DMS153 treated with DMSO at 0.1 percent for 48 hours (cell line): ENCODE measurements around the gene AKT3.
"Not testable (repeated sequence)": the region's sequence is repeated elsewhere in the genome, so short reads cannot be mapped to it uniquely, and the experiment has no call there.

Source experiments
- DNase-seq: peaks from one replicate; lab custom pipeline; 2025; ENCODE audit not compliant: unreplicated experiment; lab: John Stamatoyannopoulos, UW

AKT3 gene

DNA sequence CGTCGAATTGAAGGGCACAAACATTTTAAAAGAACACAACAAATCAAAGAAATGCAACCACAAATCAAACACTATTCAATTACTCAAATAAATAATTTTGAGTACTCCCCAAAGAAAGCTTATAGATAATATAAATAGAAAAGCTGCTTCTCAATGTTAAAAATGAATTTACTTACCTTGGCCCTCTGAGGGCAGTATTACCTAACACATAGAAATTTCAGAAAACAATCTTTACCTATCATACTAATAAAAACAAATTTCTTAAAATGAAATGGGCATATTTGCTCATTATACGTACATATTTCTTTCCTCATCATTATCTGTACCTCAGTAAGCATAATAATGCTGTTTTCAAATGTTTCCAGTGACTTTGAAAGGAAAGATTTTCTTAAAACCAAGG lies 141.8 kb downstream of the AKT3 start:
- peak; percentile 53 for DNase-seq

DNA sequence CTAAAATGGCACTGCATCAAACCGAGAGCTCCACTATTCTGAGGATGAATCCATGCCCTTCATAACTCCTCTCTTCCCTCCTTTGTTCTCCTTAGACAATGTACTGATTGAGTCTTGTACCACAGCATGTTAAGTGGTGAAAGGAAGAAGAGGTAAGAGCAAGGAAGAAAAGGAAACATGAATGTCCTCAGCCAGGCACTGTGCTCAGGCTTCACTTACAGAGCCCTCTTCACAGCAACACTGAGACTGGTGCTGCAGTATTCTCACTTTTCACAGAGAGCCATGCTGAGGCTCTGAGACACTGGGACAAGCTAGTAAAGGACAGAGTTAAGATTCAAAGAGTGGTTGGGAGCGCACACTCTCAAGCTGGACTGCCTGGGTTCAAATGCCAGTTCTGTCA lies 143.5 kb downstream of the AKT3 start:
- DNase-seq, result no peak

DNA sequence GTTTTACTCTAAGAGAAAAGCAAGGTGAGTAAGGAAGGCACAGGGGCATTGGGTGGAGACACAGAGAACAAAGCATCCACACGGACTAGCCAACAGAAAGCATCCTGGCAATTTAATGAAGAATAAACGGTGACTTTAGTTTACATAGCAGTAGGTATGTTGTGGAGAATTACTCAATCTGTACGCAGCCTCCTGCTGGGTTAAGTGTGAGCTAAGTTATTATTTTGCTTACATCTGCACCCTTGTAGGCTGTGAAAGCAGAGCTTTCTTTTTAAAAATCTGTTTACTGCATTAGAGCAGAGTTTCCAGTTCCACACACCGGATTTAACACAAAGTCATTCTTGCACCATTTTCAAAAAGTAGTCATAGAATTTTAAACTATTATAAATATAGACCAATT lies 144.5 kb downstream of the AKT3 start:
- DNase-seq, result peak; percentile 79

DNA sequence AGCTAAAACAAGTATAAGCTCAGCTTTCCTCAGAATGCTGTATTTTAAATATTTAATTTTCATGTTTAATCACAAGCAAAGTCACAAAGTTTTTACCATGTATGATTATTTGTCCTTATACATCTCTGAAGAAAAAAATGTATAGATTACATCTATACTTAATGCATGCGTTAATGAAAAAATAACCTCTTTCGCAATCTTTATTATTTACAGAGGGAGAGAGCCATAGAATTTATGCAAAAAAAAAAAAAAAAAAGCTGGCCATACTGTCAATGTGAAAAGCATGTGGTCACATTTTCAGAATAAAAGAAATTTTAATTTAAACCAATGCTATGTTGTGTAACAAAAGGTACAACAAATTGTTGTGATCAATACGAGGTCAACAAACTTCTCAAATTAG lies 148.2 kb downstream of the AKT3 start:
- no peak for DNase-seq

DNA sequence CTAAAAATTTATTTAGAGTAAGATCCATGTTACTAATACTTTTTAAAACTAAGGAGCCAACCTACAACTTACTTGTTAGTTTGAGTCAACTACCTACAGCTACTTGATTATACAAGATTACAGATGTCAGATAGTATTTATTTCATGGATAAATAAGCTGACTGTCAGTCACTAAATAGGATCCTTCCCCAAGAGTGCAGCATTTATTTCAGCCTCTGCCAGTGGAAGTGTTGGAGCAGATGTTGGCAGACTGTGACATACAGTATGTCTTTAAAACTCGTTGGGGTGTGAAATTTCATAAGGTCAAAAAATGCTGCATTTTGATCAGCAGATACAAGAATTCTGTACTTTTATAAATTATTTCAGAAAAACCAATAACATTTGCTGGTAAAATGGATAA lies 156.2 kb downstream of the AKT3 start:
- no peak for DNase-seq

DNA sequence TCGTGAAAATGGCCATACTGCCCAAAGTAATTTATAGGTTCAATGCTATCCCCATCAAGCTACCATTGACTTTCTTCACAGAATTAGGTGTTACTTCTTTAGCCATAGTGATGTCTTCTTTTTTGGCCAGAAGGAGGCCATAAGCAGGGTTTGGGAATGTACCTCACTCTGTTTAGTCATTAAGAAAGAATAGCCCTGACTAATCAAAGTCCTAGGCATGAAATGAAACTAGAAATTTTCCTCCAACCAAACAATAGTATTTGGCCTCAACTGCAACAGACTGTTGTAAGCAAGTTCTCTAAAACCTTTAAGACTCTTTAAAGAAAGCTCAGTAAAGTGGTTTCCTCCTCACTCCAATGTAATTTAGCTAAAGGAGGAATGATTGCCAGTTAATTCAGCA lies 163.9 kb downstream of the AKT3 start:
- no peak for DNase-seq

DNA sequence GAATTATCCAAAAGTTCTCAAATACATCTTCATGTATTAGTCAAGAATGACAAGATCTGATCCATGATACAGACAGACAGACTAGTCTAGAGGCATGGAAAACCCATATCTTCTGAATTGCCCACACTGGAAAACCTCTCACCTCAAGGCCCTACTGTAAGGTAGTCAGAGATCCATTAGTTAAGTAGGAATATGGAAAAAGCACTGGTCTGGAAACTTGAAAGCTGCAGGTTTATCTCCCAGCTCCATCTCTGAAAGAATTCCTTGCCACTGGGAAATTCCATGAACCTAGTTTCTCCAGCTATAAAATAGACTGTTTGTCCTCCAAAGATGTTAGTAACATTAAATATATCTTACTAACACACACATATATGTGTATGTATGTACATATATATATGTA lies 169.2 kb downstream of the AKT3 start:
- DNase-seq, result no peak

DNA sequence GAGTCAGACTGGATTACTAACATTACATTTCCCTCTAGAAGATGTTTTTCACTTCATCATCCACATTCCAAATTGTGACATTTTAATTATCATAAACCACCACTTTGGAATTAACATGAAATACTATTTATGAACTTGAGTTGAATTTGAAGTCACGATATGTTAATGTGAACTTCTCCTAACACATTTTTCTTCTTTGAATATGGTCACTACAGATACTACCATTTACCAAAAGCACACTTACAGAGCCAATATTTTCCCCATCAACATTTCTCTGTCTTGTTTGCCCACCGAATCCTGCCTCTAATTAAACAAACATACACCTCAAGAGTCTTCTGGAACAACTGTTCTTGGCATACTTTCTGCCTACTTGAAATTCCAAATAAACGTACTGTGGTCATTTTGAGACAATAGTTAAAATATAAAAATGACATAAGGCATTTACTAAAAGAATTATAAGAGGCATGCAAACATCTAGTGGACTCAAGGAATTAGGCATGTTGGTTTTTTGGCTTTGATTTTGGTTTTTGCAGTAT lies 177.4 kb downstream of the AKT3 start:
- DNase-seq, result no peak

DNA sequence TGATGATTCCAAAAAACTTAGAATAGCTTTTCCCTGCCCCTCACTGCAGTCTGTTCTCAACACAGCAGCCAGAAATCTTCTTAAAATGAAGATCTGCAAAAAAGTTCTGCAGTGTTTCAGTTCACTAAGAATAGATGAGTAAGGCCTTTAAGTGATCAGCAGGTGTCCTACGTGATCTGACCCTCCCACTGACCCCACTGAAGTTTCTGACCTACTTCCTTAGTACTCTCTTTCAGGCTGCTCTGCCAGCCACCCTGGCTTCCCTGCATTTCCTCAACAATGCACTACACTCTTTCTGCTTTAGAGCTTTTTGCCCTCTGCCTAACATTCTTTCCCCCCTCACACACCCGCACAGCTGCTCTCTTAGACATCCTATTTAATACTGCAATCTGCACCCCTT lies 182.5 kb downstream of the AKT3 start:
- no peak for DNase-seq

DNA sequence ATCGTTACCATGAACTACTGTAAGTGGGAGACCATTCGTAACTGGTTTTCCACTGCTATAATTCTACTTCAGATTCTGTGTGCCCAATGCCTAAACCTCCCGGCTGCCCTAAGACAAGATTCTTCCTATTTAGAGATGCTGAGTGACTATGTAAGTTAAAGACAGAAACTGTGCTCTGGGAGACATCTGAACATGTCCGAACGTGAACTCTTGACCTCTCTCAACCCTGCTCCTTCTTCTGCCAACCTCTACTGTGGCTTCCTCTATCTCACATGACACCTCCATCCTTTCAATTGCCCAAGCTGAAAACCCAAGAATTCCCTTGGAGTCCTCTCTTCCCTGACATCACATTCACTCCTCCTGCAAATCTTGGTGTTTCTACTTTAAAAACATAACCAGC lies 182.9 kb downstream of the AKT3 start:
- DNase-seq, result no peak

DNA sequence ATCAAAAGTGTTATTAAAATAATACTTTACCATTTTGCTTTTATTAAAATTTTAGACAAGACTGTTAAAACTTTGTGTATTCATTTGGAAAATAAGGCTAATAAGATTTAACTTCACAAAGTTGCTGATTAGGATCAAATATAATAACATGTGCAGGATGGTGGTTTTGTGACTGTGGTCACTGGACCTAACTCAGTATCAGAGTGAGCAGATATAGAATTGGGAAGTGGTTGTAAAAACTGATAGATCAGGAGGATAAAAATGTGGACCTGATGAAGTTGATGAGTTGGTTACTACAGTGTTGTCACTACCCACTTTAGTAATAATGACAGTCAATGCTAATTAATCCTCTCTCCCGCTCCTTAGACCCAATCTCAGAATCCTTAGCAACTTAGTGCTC lies 186.4 kb downstream of the AKT3 start:
- no peak for DNase-seq

DNA sequence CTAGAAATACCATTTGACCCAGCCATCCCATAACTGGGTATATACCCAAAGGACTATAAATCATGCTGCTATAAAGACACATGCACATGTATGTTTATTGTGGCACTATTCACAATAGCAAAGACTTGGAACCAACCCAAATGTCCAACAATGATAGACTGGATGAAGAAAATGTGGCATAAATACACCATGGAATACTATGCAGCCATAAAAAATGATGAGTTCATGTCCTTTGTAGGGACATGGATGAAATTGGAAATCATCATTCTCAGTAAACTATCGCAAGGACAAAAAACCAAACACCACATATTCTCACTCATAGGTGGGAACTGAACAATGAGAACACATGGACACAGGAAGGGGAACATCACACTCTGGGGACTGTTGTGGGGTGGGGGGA lies 187.9 kb downstream of the AKT3 start:
- DNase-seq, result not testable (repeated sequence)

DNA sequence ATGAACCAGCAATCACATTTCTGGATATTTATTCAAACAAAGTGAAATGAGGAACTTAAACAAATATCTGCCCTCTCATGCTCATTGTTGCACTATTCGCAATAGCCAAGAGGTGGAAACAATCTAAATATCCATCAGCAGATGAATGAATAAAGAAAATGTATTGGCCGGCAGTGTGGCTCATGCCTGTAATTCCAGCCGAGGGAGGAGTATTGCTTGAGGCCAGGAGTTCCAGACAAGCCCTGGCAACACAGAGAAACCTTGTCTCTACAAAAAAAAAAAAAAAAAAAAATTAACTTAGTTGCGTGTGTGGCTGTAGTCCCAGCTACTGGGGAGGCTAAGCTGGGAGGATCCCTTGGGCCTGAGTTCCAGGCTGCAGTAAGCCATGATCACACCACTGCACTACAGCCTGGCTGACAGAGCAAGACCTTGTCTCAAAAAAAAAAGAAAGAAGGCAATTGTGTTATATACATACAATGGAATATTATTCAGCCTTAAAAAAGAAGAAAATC lies 191.4 kb downstream of the AKT3 start:
- DNase-seq, result no peak

DNA sequence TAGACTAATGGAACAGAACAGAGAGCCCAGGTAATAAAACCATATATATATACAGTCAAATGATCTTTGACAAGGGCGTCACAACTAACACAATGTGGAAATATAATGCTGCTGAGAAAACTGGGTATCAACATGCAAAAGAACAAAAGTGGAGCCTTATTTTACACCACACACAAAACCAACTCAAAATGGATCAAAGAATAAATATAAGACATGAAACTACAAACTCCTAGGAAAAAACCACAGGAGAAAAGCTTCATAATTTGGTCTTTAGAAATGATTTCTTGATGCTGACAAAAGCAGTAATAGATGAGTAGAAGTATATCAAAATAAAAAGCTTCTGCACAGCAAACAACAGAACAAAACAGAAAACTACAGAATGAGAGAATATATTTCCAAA lies 192.2 kb downstream of the AKT3 start:
- no peak for DNase-seq

DNA sequence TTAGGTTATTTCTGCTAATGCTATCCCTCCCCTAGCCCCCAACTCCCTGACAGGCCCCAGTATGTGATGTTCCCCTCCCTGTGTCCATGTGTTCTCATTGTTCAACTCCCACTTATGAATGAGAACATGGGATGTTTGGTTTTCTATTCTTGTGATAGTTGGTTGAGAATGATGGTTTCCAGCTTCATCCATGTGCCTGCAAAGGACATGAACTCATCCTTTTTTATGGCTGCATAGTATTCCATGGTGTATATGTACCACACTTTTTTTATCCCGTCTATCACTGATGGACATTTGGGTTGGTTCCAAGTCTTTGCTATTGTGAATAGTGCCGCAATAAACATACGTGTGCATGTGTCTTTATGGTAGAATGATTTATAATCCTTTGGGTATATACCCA lies 200.5 kb downstream of the AKT3 start:
- DNase-seq, result not testable (repeated sequence)

DNA sequence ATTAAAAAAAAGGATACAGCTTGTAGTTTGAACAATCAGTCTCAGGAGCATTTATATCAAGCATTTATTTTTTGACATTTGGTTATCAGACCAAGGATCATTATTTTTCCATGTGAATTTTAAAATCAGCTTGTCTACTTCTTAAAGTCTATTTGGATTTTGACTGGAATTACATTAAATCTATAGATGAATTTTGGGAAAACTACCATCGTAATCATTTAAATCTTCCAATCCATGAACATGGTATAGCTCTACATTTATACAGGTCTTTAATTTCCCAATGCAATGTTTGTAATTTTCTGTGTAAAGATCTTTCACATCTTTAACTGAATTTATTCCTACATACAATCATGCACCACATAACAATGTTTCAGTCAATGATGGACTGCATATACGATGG lies 203.2 kb downstream of the AKT3 start:
- DNase-seq, result no peak

DNA sequence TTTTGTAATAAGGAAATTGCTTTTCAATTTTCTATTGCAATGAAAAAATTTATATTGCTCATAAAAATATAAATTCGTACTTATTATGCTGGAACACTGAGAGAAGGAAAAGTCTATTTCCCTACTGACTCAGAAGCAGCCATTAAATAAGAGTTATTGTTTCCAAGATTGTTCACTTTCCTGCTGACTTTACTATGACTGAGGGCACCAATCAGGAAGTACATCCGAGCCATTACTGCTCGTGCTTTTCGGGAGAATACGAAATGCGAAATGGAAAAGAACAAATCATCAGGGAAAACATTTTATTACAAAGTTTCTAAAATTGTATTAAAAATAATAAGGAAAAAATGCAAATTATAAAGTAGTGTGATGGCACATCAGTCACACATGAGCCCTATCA lies 204.8 kb downstream of the AKT3 start:
- no peak for DNase-seq

DNA sequence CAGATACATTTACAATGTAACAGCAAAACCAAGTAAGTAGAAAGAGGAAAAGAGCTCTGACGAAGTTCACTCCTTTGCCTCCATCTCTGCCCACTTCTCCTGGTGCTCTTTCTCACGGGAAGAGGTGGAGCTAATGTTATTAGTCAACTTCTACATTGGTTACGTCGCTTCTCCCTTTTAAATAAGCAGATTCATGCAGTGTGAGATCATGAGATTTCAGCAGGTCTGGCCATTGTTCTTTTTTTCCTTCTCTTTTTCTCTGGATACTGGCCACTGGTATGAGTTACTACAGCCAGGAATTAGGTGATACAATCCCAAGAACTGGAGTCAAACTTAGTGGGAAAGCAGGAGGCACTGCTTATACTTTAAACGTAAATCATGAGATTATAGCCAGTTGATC lies 207.1 kb downstream of the AKT3 start:
- no peak for DNase-seq

DNA sequence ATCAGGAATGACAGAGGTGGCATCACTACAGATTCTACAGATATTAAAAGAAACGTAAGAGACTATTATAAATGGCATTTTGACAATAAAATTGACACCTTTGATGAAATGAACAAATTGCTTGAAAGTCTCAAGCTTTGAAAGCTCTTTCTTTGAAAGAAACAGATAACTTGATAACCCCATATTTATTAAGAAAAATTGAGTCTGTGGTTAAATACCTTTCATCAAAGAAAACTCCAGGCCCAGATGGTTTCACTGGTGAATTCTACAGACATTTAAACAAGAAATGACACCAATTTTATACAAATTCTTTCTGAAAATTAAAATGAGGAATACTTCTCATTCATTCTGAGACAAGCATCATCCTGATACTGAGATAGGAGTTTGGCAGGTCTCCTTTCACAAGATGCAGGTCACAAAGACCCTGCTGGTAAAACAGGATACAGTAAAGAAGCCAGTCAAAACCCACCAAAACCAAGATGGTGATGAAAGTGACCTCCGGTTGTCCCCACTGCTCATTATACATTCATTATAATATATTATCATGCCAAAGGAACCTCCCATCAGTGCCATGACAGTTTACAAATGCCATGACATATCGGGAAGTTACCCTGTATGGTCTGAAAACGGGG lies 210.9 kb downstream of the AKT3 start:
- no peak for DNase-seq

DNA sequence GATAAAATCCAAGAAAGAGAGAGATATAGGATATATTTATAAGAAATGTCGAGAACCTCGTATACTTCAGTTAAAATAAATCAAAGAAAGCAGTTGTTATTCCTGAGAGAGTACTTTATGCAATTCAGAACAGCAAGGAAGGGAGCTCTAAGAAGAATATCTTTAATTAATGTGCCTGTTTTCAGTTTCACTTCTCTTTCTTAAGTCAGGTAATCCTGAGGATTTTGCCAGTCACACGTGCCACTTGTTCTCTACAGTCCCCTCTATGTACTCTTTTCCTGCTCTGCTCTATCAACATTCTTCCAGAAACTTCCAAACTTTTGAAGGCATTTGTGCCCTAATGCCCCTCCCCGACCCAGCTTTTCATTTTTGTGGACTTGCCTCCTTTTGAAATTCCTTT lies 211.9 kb downstream of the AKT3 start:
- no peak for DNase-seq

DNA sequence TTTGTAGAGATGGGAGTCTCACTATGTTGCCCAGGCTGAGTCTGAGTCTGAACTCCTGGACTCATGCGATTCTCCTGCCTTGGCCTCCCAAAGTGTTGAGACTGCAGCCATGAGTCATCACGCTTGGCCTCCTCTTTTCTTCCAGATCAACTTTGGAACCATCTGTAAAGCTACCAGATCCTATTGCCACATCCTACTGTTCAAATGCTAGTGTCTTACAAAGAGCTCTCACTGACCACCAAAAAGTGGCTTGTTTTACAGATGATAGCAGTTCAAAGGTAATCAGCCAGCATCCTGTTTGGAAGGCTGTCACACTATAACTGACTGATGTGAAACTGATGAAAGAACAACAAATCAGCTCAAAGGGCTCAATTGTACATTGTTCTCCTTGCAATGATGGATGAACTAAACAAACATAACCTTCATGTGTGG lies 221.6 kb downstream of the AKT3 start:
- DNase-seq, result no peak

DNA sequence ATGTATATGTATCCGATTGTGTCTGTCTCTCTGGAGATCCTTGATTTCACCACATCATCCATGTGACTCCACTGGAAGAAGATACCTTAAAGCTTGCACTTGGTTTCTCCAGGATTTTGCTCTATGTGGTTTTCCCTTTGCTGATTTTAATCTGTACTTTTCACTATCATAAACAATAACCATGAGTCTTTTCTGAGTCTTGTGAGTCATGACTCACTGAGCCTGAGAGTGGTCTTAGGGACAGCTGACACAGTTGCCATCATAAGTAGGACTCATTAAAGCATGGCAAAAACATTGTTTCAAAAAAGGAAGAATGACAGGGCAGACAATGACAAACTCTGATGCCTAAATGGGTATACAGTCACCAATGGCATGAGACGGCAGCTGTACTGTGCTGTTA lies 226.2 kb downstream of the AKT3 start:
- no peak for DNase-seq

DNA sequence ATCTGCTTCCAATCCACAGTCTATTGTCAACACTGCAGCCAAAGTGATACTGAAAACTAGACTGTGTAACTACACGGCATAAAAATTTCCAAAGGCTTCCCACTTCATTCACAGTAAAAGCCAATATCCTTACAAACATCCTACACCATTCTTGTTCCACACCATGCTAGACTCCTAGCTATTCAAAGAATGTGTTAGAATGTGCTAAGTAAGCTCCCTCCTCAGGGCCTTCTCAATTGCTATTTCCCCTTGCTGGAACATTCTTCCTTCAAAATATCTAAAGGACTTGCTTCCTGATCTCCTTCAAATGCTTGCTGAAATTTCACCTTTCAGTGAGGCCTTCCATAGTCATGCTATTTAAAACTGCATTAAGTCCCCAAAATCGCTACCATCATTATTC lies 228.1 kb downstream of the AKT3 start:
- DNase-seq, result no peak
